ENCODE data around the gene LSM4.
"Not testable (repeated sequence)": the region's sequence is repeated elsewhere in the genome, so short reads cannot be mapped to it uniquely, and the experiment has no call there.

The LSM4 gene

GRCh38 chr19:18357041-18357440 is 34.2 kb upstream of the LSM4 start:
- Histone ChIP-seq H2BK12ac (ENCODE audit: low read length) (no peak overlapping the region), H3K9me3 (ENCODE audit: insufficient read depth, low read depth, low read length) (peaks cover 4% of the 10 kb centered on the region), H3K79me2 (ENCODE audit: control insufficient read depth, insufficient read depth, low read length, poor library complexity) (no peaks in the 10 kb centered on the region), H2BK5ac (ENCODE audit: low read depth, low read length, poor library complexity) (no peak overlapping the region), H4K91ac (ENCODE audit: low read depth, low read length) (no peak overlapping the region), H3K18ac (ENCODE audit: low read length) (no peak overlapping the region), H2AFZ (ENCODE audit: insufficient read depth, low read length, poor library complexity) (no peak overlapping the region), H3K79me1 (ENCODE audit: low read length) (no peaks in the 10 kb centered on the region), H2BK120ac (ENCODE audit: insufficient read depth, low read length, poor library complexity) (no peak overlapping the region), H3K4ac (ENCODE audit: low read depth, low read length) (no peak overlapping the region), H3K4me2 (ENCODE audit: low read length) (no peak overlapping the region), H3K9ac (ENCODE audit: low read length) (no peak overlapping the region), H3K4me3 (ENCODE audit: low read depth, low read length) (no peak overlapping the region), H3K36me3 (ENCODE audit: control insufficient read depth in 1 of 2, insufficient read depth in 2 of 2, low read length in 2 of 2) (peaks cover 10 to 15% of the 10 kb centered on the region in 2 experiments), H4K8ac (ENCODE audit: low read depth, low read length) (no peak overlapping the region), H3K23ac (ENCODE audit: low read length) (no peak overlapping the region), H3K4me1 (ENCODE audit: control insufficient read depth in 1 of 2, insufficient read depth in 2 of 2, low read length in 2 of 2) (peaks cover 0 to 4% of the 10 kb centered on the region in 2 experiments), H4K12ac (ENCODE audit: low read depth, low read length) (no peak overlapping the region), H3K27ac (ENCODE audit: low read depth, low read length) (no peak overlapping the region), H3K27me3 (ENCODE audit: insufficient read depth, low read length) (no peaks in the 10 kb centered on the region), H3K14ac (ENCODE audit: low read length) (no peak overlapping the region), H2AK5ac (ENCODE audit: low read length) (no peak overlapping the region)
- peak in 1 of 2 donors; percentile 60 for DNase-seq
- WGBS (ENCODE audit: extremely low coverage, insufficient coverage, insufficient read length): no CpG with 5 or more reads among the region's 3 CpGs

GRCh38 chr19:18354743-18355142 is 31.9 kb upstream of the LSM4 start:
- H4K91ac ChIP-seq (ENCODE audit: low read depth, low read length); H4K12ac ChIP-seq (ENCODE audit: low read depth, low read length); H3K14ac ChIP-seq (ENCODE audit: low read length); DNase-seq; H4K8ac ChIP-seq (ENCODE audit: low read depth, low read length); H2BK5ac ChIP-seq (ENCODE audit: low read depth, low read length, poor library complexity); H3K4me1 ChIP-seq (ENCODE audit: control insufficient read depth in 1 of 2, insufficient read depth in 2 of 2, low read length in 2 of 2); H3K23ac ChIP-seq (ENCODE audit: low read length); H2AK5ac ChIP-seq (ENCODE audit: low read length); H3K18ac ChIP-seq (ENCODE audit: low read length); H3K9me3 ChIP-seq (ENCODE audit: insufficient read depth, low read depth, low read length); H3K27me3 ChIP-seq (ENCODE audit: insufficient read depth, low read length); H3K27ac ChIP-seq (ENCODE audit: low read depth, low read length); H3K79me1 ChIP-seq (ENCODE audit: low read length); H2BK12ac ChIP-seq (ENCODE audit: low read length); H3K4ac ChIP-seq (ENCODE audit: low read depth, low read length); H3K4me2 ChIP-seq (ENCODE audit: low read length); H2AFZ ChIP-seq (ENCODE audit: insufficient read depth, low read length, poor library complexity); H3K4me3 ChIP-seq (ENCODE audit: low read depth, low read length); H3K9ac ChIP-seq (ENCODE audit: low read length); H3K79me2 ChIP-seq (ENCODE audit: control insufficient read depth, insufficient read depth, low read length, poor library complexity); H2BK120ac ChIP-seq (ENCODE audit: insufficient read depth, low read length, poor library complexity): not testable (repeated sequence)
- peaks cover 10 to 15% of the 10 kb centered on the region in 2 experiments for H3K36me3 ChIP-seq (ENCODE audit: control insufficient read depth in 1 of 2, insufficient read depth in 2 of 2, low read length in 2 of 2)
- no CpG with 5 or more reads among the region's 7 CpGs for WGBS (ENCODE audit: extremely low coverage, insufficient coverage, insufficient read length)

- H3K4ac ChIP-seq (ENCODE audit: low read depth, low read length): no peak overlapping the region
- no peak overlapping the region for H3K9ac ChIP-seq (ENCODE audit: low read length)
- no peak overlapping the region for H2AK5ac ChIP-seq (ENCODE audit: low read length)
- H2BK5ac ChIP-seq (ENCODE audit: low read depth, low read length, poor library complexity): no peak overlapping the region
- no peak overlapping the region for H4K8ac ChIP-seq (ENCODE audit: low read depth, low read length)
- H3K4me1 ChIP-seq (ENCODE audit: control insufficient read depth in 1 of 2, insufficient read depth in 2 of 2, low read length in 2 of 2): no peaks in the 10 kb centered on the region
- H4K91ac ChIP-seq (ENCODE audit: low read depth, low read length): no peak overlapping the region
- H3K23ac ChIP-seq (ENCODE audit: low read length): no peak overlapping the region
- H3K4me2 ChIP-seq (ENCODE audit: low read length): no peak overlapping the region
- DNase-seq: no peak
- H3K27me3 ChIP-seq (ENCODE audit: insufficient read depth, low read length): no peaks in the 10 kb centered on the region
- H3K4me3 ChIP-seq (ENCODE audit: low read depth, low read length): no peak overlapping the region
- no peak overlapping the region for H3K27ac ChIP-seq (ENCODE audit: low read depth, low read length)
- H2BK120ac ChIP-seq (ENCODE audit: insufficient read depth, low read length, poor library complexity): no peak overlapping the region
- no peak overlapping the region for H3K14ac ChIP-seq (ENCODE audit: low read length)
- H3K36me3 ChIP-seq (ENCODE audit: control insufficient read depth in 1 of 2, insufficient read depth in 2 of 2, low read length in 2 of 2): peaks cover 10 to 15% of the 10 kb centered on the region in 2 experiments
- H3K79me2 ChIP-seq (ENCODE audit: control insufficient read depth, insufficient read depth, low read length, poor library complexity): no peaks in the 10 kb centered on the region
- no CpG with 5 or more reads among the region's 8 CpGs for WGBS (ENCODE audit: extremely low coverage, insufficient coverage, insufficient read length)
- no peak overlapping the region for H3K18ac ChIP-seq (ENCODE audit: low read length)
- H2AFZ ChIP-seq (ENCODE audit: insufficient read depth, low read length, poor library complexity): no peak overlapping the region
- no peak overlapping the region for H4K12ac ChIP-seq (ENCODE audit: low read depth, low read length)
- no peak overlapping the region for H2BK12ac ChIP-seq (ENCODE audit: low read length)
- H3K79me1 ChIP-seq (ENCODE audit: low read length): no peaks in the 10 kb centered on the region
- H3K9me3 ChIP-seq (ENCODE audit: insufficient read depth, low read depth, low read length): peaks cover 4% of the 10 kb centered on the region
Observed at GRCh38 chr19:18353378-18354005, 30.6 kb upstream of the LSM4 start.

GRCh38 chr19:18351544-18351943 is 28.7 kb upstream of the LSM4 start:
- H3K4me3 ChIP-seq (ENCODE audit: low read depth, low read length): no peak overlapping the region
- DNase-seq: no peak
- H2BK5ac ChIP-seq (ENCODE audit: low read depth, low read length, poor library complexity): no peak overlapping the region
- no peak overlapping the region for H4K8ac ChIP-seq (ENCODE audit: low read depth, low read length)
- H3K27ac ChIP-seq (ENCODE audit: low read depth, low read length): no peak overlapping the region
- H3K9ac ChIP-seq (ENCODE audit: low read length): no peak overlapping the region
- H3K14ac ChIP-seq (ENCODE audit: low read length): no peak overlapping the region
- no peak overlapping the region for H2BK12ac ChIP-seq (ENCODE audit: low read length)
- no peaks in the 10 kb centered on the region for H3K79me1 ChIP-seq (ENCODE audit: low read length)
- no peak overlapping the region for H4K12ac ChIP-seq (ENCODE audit: low read depth, low read length)
- H3K18ac ChIP-seq (ENCODE audit: low read length): no peak overlapping the region
- H3K23ac ChIP-seq (ENCODE audit: low read length): no peak overlapping the region
- H3K4me2 ChIP-seq (ENCODE audit: low read length): no peak overlapping the region
- no peak overlapping the region for H3K4ac ChIP-seq (ENCODE audit: low read depth, low read length)
- H3K9me3 ChIP-seq (ENCODE audit: insufficient read depth, low read depth, low read length): no peaks in the 10 kb centered on the region
- no peaks in the 10 kb centered on the region for H3K4me1 ChIP-seq (ENCODE audit: control insufficient read depth in 1 of 2, insufficient read depth in 2 of 2, low read length in 2 of 2)
- no peaks in the 10 kb centered on the region for H3K27me3 ChIP-seq (ENCODE audit: insufficient read depth, low read length)
- H4K91ac ChIP-seq (ENCODE audit: low read depth, low read length): no peak overlapping the region
- no peak overlapping the region for H2AFZ ChIP-seq (ENCODE audit: insufficient read depth, low read length, poor library complexity)
- H2AK5ac ChIP-seq (ENCODE audit: low read length): no peak overlapping the region
- peaks cover 3 to 5% of the 10 kb centered on the region in 2 experiments for H3K36me3 ChIP-seq (ENCODE audit: control insufficient read depth in 1 of 2, insufficient read depth in 2 of 2, low read length in 2 of 2)
- no peaks in the 10 kb centered on the region for H3K79me2 ChIP-seq (ENCODE audit: control insufficient read depth, insufficient read depth, low read length, poor library complexity)
- no CpG with 5 or more reads among the region's 7 CpGs for WGBS (ENCODE audit: extremely low coverage, insufficient coverage, insufficient read length)
- H2BK120ac ChIP-seq (ENCODE audit: insufficient read depth, low read length, poor library complexity): no peak overlapping the region

All from trophoblast cell (in vitro differentiated cells and primary cell).